HG03378 (cell line): ENCODE measurements around the gene RHOF.
A peak's percentile ranks its signal among the peaks of the same experiment; 100 is the strongest.

Experiments
- ATAC-seq: cut with Tn5 transposase; IDR thresholded peaks from one replicate; pipeline ENCODE4 v1.9.1; 2021; ENCODE audit warnings: mild to moderate bottlenecking, moderate library complexity; ENCODE audit not compliant: unreplicated experiment

Gene RHOF

DNA sequence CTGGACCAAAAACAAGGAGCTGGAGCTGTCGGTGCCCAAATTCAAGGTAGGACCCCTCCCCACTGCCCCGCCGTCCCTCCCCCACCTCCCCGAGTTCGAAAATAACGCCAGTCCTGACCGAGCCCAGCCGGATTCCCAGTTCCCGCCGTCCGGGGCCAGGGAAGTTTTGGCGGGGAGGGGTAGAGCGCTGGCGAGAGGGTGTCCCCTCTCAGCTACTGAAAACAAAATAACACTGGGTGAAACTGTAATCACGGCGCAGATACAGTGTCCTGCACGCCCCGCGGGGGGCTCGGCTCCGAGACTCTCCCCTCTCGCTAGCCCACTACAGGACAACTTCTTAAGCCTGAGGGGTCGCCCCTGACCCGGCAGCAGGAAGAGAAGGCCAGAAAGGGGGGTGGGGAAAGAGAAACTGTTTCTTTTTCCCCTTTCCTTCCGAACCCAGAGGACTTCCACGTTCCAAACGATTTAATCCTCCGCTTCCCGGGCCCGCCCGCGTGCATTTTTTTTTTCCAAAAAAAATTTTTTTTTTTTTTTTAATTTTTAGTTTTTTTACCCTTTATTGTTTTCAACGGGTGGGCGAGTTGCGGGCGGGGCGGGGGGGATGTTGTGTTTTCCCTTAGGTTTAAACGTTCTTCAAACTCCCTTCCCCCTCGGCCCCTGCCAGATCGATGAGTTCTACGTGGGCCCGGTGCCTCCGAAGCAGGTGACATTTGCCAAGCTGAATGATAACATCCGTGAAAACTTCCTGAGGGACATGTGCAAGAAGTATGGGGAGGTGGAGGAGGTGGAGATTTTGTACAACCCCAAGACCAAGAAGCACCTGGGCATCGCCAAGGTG lies 11.9 kb upstream of the RHOF start:
- ATAC-seq: no peak

DNA sequence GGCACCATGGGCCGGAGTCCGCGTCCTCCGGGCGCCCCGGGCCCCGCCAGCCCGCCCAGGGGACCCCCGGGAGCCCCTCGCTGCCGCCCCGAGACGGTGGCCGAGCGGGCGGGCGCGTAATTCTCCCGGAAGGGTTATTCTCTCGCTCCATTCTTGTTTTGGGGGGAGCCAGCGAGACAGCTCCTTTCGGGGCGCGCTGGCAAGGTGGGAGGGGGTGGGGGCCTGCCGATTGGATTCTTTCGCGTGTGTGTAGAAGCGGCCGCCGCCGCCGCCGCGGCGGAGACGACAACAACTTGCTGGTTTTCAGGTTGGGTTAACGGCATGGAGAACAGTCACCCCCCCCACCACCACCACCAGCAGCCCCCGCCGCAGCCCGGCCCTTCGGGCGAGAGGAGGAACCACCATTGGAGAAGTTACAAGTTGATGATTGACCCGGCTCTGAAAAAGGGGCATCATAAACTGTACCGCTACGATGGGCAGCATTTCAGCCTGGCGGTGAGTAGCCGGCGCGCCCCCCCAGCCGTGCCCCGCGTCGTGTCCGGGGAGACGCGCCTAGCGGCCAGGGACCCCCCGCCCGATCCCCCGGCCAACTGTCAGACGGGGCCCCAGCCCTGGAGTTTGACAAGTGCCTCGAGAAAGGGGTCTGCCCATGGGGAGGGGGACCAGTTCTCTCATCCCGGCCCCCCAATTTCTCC lies 11.1 kb upstream of the RHOF start:
- ATAC-seq: no peak

DNA sequence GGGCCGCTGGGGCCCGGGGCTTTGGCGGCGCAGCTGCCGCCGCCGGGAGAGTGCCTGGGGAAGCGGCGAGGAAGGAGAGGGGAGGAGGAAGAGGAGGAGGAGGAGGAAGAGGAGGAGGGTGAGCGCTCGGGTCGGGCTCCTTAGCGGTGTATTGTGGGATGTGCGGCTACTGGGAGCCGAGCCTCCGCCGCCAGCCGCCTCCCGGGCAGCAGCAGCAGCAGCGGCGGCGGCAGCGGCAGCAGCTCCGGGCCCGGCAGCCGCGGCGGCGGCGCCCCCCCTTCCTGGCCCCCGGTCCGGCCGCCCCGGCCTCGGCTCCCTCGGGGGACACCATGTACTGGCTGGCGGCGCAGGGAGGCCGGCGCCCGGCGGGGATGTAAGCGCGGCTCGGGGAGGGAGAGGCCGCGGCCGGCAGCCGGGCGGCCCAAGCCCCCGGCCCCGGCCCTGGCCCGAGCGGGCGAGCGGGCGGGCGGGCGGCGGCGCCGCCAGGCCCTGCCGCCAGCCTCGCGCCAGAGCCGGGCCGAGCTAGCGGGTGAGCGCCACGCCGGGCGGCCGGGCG lies 10.5 kb upstream of the RHOF start, which contains the start of gene SETD1B:
Gene SETD1B, plus strand, starts transcription at position 149 of the 556 bp plus-strand sequence. CDS start 729 bp downstream, outside the sequence.
- ATAC-seq: no peak

DNA sequence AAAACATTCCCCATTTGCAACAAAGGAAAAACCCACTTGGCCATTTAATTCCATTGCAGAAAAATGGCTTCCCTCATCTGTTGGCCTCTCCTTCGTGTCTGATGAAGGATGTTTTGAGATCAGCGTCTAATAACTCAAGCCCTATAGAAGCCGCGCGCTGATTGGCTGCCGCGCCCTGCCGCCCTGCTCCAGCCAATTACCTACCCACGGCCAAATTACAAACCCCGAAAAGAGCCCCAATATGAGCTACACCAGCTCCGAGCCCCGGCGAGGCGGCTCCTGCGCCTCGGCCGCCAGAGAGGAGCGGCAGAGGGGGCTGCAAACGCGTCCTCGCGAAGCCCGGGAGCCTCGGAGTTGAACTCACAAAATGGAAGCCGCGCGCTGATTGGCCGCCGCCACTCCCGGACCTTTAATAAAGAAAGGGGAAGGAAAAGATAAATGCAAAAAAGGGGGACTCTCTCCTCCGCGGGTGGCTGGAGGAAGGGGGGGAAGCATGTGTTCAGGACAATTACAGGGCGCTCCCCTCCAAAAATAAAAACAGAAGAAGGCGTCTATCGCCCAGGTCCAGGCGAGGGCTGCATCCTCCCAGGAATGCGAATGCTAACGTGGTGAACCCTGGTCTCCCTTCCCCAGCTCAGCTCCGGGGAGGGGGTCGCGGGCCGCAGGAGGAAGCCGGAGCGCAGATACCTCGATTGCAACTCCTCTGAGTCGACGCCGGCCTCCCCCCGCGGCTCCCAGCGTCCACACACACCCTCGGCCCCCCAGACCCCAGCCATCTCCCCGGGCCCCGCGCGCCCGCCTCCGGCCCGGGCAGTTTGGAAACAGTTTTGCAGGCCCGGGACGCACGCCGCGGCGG lies 9.6 kb upstream of the RHOF start:
- ATAC-seq: peak; percentile 50

DNA sequence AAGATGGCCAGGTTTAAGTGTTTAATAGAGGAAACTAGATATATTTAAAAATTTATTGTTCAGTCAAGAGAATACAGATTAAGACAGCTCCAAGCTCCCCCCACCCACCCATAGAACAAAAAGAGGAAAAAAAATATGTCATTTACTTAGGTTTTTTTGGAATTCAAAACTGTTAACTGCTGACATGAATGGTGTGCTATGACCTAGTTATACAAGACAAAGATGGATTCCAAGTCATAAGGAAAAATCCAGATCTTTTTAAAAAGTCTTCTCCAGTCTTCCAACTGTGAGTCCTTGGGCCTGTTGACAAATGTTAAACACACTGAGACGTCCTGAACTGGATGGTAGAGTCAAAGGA lies 9.0 kb upstream of the RHOF start:
- ATAC-seq: no peak

DNA sequence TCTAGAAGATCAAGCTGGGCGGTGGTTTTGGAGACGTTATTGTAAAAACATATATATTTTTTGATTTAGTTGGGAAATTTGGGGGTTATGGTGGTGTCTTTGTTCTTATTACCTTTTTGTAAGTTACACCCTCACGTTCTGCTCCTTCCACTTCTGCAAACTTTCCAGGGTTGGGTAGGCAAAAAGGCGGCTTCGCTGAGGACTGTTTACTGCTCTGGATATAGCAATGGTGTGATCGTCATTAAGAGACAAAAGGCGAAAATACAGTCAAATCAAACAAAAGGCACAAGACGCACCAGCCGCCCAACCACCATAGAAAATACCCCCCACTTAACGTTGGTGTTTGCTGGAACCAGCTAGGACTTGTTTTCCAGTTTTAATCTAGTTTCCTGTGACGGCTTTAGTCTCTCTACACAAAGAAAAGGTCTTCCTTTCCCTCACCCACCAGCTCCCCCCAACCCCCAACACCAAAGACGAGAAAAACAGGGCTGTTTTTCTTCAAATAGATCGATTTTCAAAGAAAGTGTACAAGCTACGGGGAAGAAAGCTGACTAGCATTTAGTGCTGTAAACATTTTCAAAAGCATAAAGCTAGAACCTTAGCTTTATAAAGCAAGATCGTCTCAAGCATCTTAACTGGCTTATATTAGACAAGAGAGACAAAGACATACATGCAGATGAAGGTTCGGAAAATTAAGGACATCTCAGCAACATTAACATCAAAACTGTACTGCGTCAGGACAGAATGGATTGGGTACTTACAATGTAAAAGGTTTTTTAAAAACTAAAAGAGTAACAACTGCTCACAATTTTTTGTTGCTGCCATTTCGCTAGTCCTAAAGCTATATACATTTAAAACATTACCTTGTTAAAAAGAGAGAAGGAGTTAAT lies 8.4 kb upstream of the RHOF start:
- no peak for ATAC-seq

DNA sequence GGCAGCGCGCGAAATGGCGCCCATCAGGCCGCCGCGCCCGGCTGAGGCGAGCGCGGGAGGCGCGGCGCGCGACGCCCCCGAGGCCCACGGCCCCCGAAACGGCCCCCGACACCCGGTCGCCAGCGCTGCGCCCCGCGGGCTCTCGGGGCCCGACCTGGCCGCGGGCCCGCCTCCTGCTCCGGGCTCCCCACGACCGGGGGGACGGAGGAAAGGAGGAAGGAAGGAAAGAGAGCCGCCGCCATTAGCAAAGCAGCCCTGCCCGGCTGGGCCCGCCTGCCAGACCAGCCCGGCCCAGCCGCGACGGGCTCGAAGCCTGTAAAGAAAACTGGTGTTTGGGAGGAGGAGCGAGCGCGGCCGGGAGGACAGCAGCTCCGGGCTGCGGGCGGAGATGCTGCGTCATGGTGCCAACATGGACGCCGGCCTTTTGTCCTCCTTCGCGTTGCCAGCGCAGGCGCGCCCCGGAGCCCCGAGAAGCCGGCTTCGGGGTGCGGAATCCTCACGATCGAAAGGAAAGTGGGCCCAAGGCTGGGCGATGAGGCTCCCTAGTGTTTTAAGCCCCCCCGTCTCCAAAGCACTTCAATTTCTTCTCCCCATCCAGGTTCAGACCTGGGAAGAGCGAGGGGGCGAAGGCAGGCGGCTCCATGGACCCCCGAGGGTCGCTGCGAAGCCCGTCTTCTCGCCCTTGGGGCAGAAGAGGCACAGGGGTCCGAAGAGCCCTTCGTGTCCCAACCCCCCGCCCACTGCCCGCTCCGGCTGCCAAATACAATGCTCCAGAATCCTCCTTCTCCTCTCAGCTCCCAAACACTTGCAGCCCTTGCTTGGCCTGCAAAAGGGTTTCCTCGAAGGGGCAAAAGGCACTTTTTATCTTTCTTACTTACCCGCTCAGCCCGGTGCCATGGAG lies 7.5 kb upstream of the RHOF start:
- ATAC-seq: no peak

DNA sequence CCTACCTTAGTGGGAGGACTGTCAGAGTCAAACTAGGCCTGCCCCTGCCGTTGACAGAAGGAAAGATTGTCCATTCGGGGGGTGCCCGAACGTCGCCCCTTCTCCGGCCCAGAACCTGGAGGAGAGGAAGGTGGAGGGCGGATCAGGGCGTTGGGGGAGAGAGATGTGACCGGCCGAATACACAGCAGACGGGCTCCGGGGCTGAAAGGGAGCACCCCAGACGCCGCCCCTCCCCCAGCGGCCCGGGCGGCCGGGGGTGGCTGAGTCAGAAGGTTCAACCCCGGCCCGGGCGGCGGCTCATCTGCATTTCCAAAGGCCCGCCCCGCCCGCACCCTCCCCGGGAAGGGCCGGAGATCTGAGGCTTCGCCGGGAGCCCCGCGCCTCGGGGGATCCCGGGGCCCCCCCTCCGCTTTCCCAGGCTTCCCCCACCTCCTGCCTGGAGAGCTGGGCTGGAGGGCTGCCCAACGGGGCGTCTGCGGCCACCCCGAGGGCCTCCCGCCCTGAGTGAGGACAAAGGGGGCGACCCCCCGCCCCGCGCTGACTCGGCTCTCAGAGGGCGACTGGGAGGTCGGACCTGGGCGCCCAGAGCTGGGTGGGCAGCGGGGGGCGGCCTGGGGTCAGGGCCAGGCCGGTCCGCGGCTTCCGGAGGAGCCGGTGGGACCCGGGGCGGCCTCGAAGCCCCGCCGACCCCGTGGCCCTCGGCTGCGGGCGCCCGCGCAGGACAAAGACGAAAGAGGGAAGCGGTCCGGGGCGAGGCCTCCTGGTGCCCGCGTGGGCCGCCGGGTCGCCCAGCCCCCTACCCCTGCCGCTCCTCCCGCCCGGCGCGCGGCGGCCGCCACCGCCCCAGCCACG lies 6.6 kb upstream of the RHOF start:
- no peak for ATAC-seq

DNA sequence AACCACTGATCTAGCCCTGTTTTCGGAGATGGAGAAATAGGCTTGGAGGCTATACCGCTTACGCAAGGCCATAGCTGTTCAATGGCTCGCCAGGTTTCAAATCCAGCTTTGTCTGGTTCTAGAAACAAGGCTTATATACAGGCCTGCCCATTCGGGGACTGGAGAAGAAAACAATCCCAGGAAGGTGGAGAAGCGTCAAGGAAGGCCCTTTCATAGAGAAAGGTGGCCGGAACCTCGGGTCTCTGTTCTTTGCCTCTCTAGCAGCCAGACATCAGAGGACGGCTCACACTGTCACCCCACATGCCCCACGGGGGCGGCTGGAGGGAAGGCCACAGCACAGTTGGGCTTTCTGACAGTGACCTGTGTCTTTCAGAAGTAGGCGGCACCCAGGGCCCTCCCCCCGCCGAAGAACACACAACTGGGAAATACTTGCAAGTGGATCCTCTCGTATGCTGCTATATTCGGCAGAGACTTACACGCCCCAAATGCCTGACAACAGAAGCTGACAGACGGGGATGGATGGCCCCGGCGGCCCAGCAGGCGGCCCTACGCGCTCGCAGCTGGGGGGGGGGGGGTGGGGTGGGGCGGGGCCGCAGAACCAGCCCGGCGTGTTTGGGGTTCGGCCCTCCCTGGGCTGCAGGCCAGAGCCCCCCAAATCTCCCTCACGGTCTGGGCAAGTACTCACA lies 5.8 kb upstream of the RHOF start:
- no peak for ATAC-seq

DNA sequence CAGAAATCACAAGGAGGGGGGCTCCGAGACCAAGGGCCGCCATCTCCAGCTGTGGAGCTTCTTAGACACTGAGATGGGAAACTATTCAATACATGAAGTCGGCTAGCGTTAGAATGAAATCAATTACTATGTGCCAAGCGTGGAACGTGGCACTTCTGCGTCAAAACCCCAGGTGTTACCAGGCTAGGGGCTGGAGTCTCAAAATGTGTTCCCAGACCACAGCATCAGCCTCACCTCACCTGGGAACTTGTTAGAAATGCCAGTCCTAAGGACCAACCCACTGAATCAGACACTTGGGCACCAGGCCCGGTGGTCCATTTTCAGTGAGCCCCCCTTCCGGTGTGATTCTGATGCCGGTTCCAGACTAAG lies 5.3 kb upstream of the RHOF start:
- no peak for ATAC-seq

DNA sequence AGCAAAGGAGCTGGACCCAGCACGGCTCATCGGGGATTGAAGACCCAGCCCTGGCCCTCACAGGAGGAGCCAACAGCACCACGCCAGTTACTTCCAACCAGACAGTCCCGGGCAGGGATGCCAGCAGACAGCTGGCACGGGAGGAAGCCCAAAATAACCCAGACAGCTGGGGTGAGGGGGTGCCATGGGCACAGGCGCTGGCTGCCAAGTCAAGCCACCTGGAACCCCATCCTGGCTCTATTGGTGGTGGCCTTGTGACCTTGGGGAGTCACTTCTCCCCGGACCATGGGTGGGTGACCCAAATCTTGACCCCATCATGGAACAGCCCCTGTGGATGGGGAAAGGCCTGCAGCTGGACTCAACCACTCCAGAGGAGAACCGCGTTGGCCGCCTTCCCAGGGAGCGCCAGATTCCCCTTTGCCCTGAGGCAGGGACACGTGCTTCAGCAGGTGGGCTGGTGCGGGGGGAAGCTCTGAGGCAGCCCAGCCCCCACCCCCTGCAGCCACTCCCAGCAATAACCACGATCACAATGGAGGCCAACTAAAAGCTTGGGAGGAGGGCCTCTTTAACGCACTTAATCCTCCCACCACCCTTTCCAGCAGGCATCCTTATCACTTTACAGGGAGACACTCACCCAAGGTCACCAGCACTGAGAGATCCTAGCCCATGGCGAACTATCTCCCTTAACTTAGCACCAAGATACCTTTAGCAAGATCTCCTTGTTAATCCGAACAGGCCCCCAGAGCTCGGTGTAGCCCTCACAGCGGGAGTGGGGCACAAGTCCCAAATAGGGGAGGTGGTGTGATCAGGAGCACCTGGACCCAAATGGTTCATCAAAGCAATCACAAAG lies 4.7 kb upstream of the RHOF start:
- ATAC-seq: no peak

DNA sequence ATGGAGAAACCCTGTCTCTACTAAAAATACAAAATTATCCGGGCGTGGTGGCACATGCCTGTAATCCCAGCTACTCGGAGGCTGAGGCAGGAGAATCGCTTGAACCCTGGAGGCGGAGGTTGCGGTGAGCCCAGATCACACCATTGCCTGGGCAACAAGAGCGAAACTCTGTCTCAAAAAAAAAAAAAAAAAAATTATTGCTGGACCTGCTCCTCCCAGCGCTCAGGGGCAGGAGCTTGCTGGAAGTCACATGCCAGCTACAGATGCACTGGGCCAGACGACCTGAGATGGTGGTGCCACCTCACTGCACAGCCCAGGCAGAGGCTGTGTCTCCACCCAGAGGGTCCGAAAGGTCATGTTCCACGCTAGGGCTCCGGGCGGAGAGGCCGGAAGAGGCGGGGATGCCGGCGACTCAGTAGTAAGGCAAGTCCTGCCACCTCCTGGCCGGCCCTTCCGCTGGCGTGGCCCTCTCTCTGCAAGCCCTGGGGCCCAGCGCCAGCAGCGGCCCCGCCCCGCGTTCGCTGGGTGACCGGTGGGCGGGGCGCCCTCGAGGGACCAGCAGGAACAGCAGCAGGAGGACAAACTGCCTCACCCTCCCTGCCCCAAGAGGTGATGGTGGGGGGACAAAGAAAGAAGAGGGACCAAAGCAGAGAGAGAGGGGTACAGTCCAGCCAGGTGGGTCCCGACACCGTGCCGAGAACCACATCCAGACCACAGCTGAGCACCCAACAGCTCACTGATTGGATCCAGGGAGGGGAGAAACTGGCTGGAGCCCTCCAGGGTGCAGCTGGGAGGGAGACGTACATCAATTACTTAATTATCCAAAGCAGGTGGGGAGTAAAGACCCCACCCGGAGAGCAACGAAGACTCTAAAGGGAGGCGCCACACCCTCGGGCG lies 3.6 kb upstream of the RHOF start:
- no peak for ATAC-seq

DNA sequence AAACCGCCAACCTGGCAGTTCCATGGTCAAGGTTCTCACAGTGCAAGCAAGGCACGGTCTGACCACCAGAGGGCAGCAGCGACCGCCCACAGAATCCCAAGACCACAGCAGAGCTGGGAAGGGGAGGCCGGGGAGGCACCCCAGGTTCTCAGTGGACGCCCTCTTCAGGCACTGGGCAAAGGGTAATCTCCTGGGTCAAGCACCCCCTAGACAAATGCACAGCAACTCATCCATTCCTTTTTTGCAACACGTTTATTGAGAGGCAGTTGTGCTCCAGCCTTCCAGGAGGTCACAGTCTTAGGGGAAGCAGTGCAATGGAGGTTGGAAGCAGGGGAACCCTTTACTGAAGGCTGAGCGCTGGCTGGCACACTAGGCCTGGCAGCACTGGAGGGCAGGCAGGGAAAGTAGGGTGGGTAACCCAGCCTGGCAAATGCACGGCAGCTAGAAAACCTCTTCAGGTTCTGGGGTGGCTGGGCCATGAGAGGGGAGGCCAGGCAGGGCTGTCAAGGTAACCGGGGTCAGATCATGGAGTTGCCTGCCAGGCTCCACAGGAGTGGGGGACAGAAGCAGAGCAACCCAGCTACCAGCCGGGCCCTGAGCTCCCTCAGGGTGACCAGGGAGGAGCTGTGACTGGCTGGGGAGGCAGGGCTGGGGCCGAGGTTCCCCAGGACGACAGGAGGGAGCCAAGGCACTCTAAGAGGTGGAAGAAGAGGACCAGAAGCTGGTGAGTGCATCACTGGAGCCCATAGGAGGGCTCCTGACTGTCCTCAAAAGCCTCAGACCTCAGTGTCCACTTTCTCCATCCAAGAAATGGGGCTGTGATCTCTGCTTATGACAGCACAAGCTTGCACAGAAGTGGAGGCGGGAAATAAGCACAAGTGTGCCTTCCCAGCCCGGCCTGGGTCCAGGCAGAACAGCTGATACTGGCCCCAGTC lies 1.8 kb upstream of the RHOF start:
- ATAC-seq: no peak

DNA sequence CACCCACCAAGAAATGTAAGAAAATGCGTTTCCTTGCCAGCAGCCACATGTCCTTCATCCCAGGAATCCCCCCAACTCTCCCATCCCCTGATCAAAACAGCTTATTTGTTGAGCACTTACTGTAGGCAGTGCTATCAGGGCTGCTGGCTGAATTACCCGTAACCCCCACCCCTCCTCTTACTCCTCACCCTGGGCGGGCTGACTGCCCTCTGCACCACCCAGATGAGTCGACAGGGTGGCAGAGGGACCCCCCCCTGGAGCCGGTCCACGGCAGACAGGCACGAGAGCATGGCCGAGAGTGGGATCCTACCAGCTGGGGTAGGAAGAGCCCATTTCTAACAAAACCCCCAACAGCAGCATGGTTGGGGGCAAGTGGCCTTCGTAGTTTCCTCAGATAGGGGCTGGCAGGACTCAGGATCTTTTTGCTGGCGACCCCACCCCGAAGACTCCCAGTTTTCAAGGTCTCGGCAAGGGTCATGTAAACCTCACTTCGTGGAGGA lies 1.1 kb upstream of the RHOF start:
- no peak for ATAC-seq
